NK-92 treated with Interleukin-12 subunit alpha and Interleukin-12 subunit beta, amount 100 ng/mL, for 24 hours (cell line): ENCODE data around the gene MYO5C.

Experiments
- DNase-seq: peaks from one replicate; lab custom pipeline; 2025; lab: John Stamatoyannopoulos, UW

MYO5C gene

GRCh38 chr15:52295421-52296001 is at the start of gene MYO5C:
Gene MYO5C (minus strand): TSS chr15:52295804. CDS start chr15:52295636, 168 bp downstream.
- DNase-seq = no peak

GRCh38 chr15:52344592-52344991 is 49.0 kb upstream of the MYO5C start:
- DNase-seq = no peak

GRCh38 chr15:52343831-52344230 is 48.2 kb upstream of the MYO5C start:
- DNase-seq = no peak

GRCh38 chr15:52340093-52340492 is 44.5 kb upstream of the MYO5C start:
- DNase-seq = no peak

- DNase-seq = no peak
These were observed 43.3 kb upstream of the MYO5C start for GRCh38 chr15:52338891-52339290.

- DNase-seq = no peak
These were observed 42.5 kb upstream of the MYO5C start for GRCh38 chr15:52338058-52338457.

- no peak for DNase-seq
These were observed 41.7 kb upstream of the MYO5C start for GRCh38 chr15:52337198-52337853.

GRCh38 chr15:52336529-52336928 is 40.9 kb upstream of the MYO5C start:
- DNase-seq = no peak

- DNase-seq = no peak
These were observed 39.0 kb upstream of the MYO5C start for GRCh38 chr15:52334491-52335160.

GRCh38 chr15:52331490-52332240 is 36.1 kb upstream of the MYO5C start:
- peak; percentile 64 for DNase-seq

- DNase-seq = peak; percentile 22
These were observed 34.4 kb upstream of the MYO5C start for GRCh38 chr15:52329987-52330386.

- no peak for DNase-seq
These were observed 33.5 kb upstream of the MYO5C start for GRCh38 chr15:52329150-52329549.

- DNase-seq = no peak
These were observed 33.1 kb upstream of the MYO5C start for GRCh38 chr15:52328680-52329079.

- no peak for DNase-seq
These were observed 31.2 kb upstream of the MYO5C start for GRCh38 chr15:52326756-52327155.

- no peak for DNase-seq
These were observed 28.5 kb upstream of the MYO5C start for GRCh38 chr15:52324109-52324508.

- no peak for DNase-seq
These were observed 23.3 kb upstream of the MYO5C start for GRCh38 chr15:52318729-52319500.

GRCh38 chr15:52317688-52318087 is 22.1 kb upstream of the MYO5C start:
- DNase-seq = no peak

GRCh38 chr15:52317022-52317421 is 21.4 kb upstream of the MYO5C start:
- no peak for DNase-seq

- DNase-seq = no peak
These were observed 13.5 kb upstream of the MYO5C start for GRCh38 chr15:52309154-52309548.

GRCh38 chr15:52308446-52309153 is 13.0 kb upstream of the MYO5C start:
- no peak for DNase-seq

GRCh38 chr15:52307847-52308246 is 12.2 kb upstream of the MYO5C start:
- no peak for DNase-seq
